Measurements from ENCODE around the gene TMEM244.
A peak's percentile ranks its signal among the peaks of the same experiment; 100 is the strongest.
"Not testable (repeated sequence)": the region's sequence is repeated elsewhere in the genome, so short reads cannot be mapped to it uniquely, and the experiment has no call there.

Gene TMEM244

GRCh38 chr6:129849456-129849855, 11.7 kb downstream of the TMEM244 start:
- Mint-ChIP-seq H3K4me1 (peaks cover 12% of the 10 kb centered on the region), H3K27ac (no peak overlapping the region), H3K36me3 (no peaks in the 10 kb centered on the region), H3K4me3 (no peak overlapping the region), H3K9me3 (no peaks in the 10 kb centered on the region)
- DNase-seq (ENCODE audit: low spot score in 2 of 2): no peak
- no peak for ATAC-seq

- Mint-ChIP-seq H3K4me3 (no peak overlapping the region), H3K9me3 (no peaks in the 10 kb centered on the region), H3K27ac (no peak overlapping the region)
Measured at GRCh38 chr6:129846761-129847160, 14.4 kb downstream of the TMEM244 start.

GRCh38 chr6:129845696-129846095, 15.4 kb downstream of the TMEM244 start:
- DNase-seq (ENCODE audit: low spot score in 2 of 2): no peak
- Mint-ChIP-seq H3K4me3 (no peak overlapping the region), H3K36me3 (no peaks in the 10 kb centered on the region)

More at GRCh38 chr6:129846761-129847160, 14.4 kb downstream of the TMEM244 start:
- no peak for ATAC-seq
- no peaks in the 10 kb centered on the region for H3K36me3 Mint-ChIP-seq
- DNase-seq (ENCODE audit: low spot score in 2 of 2): no peak
- H3K4me1 Mint-ChIP-seq: no peaks in the 10 kb centered on the region

GRCh38 chr6:129844118-129844891, 16.8 kb downstream of the TMEM244 start:
- no peaks in the 10 kb centered on the region for H3K36me3 Mint-ChIP-seq
- no peaks in the 10 kb centered on the region for H3K4me1 Mint-ChIP-seq
- no peak overlapping the region for H3K4me3 Mint-ChIP-seq
- H3K9me3 Mint-ChIP-seq: no peaks in the 10 kb centered on the region
- ATAC-seq (no peak), DNase-seq (ENCODE audit: low spot score in 2 of 2) (no peak)
- H3K27ac Mint-ChIP-seq: no peak overlapping the region

More at GRCh38 chr6:129845696-129846095, 15.4 kb downstream of the TMEM244 start:
- Mint-ChIP-seq H3K27ac (no peak overlapping the region), H3K4me1 (no peaks in the 10 kb centered on the region), H3K9me3 (no peaks in the 10 kb centered on the region)
- ATAC-seq: no peak

- H3K36me3 Mint-ChIP-seq: no peaks in the 10 kb centered on the region
- DNase-seq (ENCODE audit: low spot score in 2 of 2): no peak
- H3K9me3 Mint-ChIP-seq: no peaks in the 10 kb centered on the region
- no peak overlapping the region for H3K4me3 Mint-ChIP-seq
- no peaks in the 10 kb centered on the region for H3K4me1 Mint-ChIP-seq
- H3K27ac Mint-ChIP-seq: no peak overlapping the region
- ATAC-seq: no peak
Measured at GRCh38 chr6:129843573-129843972, 17.5 kb downstream of the TMEM244 start.

- no peaks in the 10 kb centered on the region for H3K36me3 Mint-ChIP-seq
- DNase-seq (ENCODE audit: low spot score in 2 of 2) (no peak), ATAC-seq (no peak)
- H3K4me3 Mint-ChIP-seq: no peak overlapping the region
- H3K27ac Mint-ChIP-seq: no peak overlapping the region
- H3K4me1 Mint-ChIP-seq: no peaks in the 10 kb centered on the region
- H3K9me3 Mint-ChIP-seq: no peaks in the 10 kb centered on the region
Measured at GRCh38 chr6:129842881-129843409, 18.2 kb downstream of the TMEM244 start.

- Mint-ChIP-seq H3K9me3 (no peaks in the 10 kb centered on the region), H3K27ac (no peak overlapping the region), H3K4me1 (no peaks in the 10 kb centered on the region), H3K4me3 (no peak overlapping the region), H3K36me3 (no peaks in the 10 kb centered on the region)
- DNase-seq (ENCODE audit: low spot score in 2 of 2) (no peak), ATAC-seq (no peak)
Measured at GRCh38 chr6:129842137-129842536, 19.0 kb downstream of the TMEM244 start.

- H3K9me3 Mint-ChIP-seq; H3K27ac Mint-ChIP-seq; DNase-seq (ENCODE audit: low spot score in 2 of 2); ATAC-seq; H3K4me1 Mint-ChIP-seq; H3K4me3 Mint-ChIP-seq; H3K36me3 Mint-ChIP-seq: not testable (repeated sequence)
Measured at GRCh38 chr6:129839562-129839961, 21.6 kb downstream of the TMEM244 start.

GRCh38 chr6:129835691-129836090, 25.4 kb downstream of the TMEM244 start:
- Mint-ChIP-seq H3K9me3 (peaks cover 2% of the 10 kb centered on the region), H3K27ac (no peak overlapping the region), H3K4me3 (no peak overlapping the region), H3K36me3 (no peaks in the 10 kb centered on the region), H3K4me1 (no peaks in the 10 kb centered on the region)
- ATAC-seq (no peak), DNase-seq (ENCODE audit: low spot score in 2 of 2) (no peak)

GRCh38 chr6:129832299-129832698, 28.8 kb downstream of the TMEM244 start:
- Mint-ChIP-seq H3K36me3 (no peaks in the 10 kb centered on the region), H3K9me3 (peaks cover 2% of the 10 kb centered on the region), H3K4me1 (no peaks in the 10 kb centered on the region), H3K4me3 (no peak overlapping the region), H3K27ac (no peak overlapping the region)
- ATAC-seq: no peak
- no peak for DNase-seq (ENCODE audit: low spot score in 2 of 2)

- Mint-ChIP-seq H3K4me3 (no peak overlapping the region), H3K4me1 (no peaks in the 10 kb centered on the region), H3K9me3 (no peaks in the 10 kb centered on the region), H3K36me3 (no peaks in the 10 kb centered on the region), H3K27ac (no peak overlapping the region)
- DNase-seq (ENCODE audit: low spot score in 2 of 2): no peak
- ATAC-seq: no peak
Measured at GRCh38 chr6:129828229-129828628, 32.9 kb downstream of the TMEM244 start.

- H3K4me3 Mint-ChIP-seq: no peak overlapping the region
- no peaks in the 10 kb centered on the region for H3K36me3 Mint-ChIP-seq
- peak; percentile 82 for ATAC-seq
- DNase-seq (ENCODE audit: low spot score in 2 of 2): no peak
- peaks cover 12% of the 10 kb centered on the region for H3K4me1 Mint-ChIP-seq
- no peak overlapping the region for H3K27ac Mint-ChIP-seq
- H3K9me3 Mint-ChIP-seq: no peaks in the 10 kb centered on the region
Measured at GRCh38 chr6:129818251-129818650, 42.9 kb downstream of the TMEM244 start.

- ATAC-seq (no peak), DNase-seq (ENCODE audit: low spot score in 2 of 2) (no peak)
- peaks cover 12% of the 10 kb centered on the region for H3K4me1 Mint-ChIP-seq
- no peak overlapping the region for H3K4me3 Mint-ChIP-seq
- H3K9me3 Mint-ChIP-seq: no peaks in the 10 kb centered on the region
- H3K36me3 Mint-ChIP-seq: no peaks in the 10 kb centered on the region
- H3K27ac Mint-ChIP-seq: no peak overlapping the region
Measured at GRCh38 chr6:129817821-129818220, 43.3 kb downstream of the TMEM244 start.

GRCh38 chr6:129817332-129817731, 43.8 kb downstream of the TMEM244 start:
- no peak for ATAC-seq

GRCh38 chr6:129812145-129812777, 48.9 kb downstream of the TMEM244 start:
- H3K4me1 Mint-ChIP-seq: peaks cover under 1% of the 10 kb centered on the region
- no peak overlapping the region for H3K27ac Mint-ChIP-seq
- no peak overlapping the region for H3K4me3 Mint-ChIP-seq
- no peaks in the 10 kb centered on the region for H3K36me3 Mint-ChIP-seq
- no peak for ATAC-seq
- H3K9me3 Mint-ChIP-seq: peaks cover 4% of the 10 kb centered on the region
- DNase-seq (ENCODE audit: low spot score in 2 of 2): no peak

More at GRCh38 chr6:129817332-129817731, 43.8 kb downstream of the TMEM244 start:
- Mint-ChIP-seq H3K27ac (no peak overlapping the region), H3K9me3 (no peaks in the 10 kb centered on the region), H3K4me1 (peaks cover 12% of the 10 kb centered on the region), H3K4me3 (no peak overlapping the region), H3K36me3 (no peaks in the 10 kb centered on the region)
- DNase-seq (ENCODE audit: low spot score in 2 of 2): no peak

GRCh38 chr6:129807141-129807540, 54.0 kb downstream of the TMEM244 start:
- H3K27ac Mint-ChIP-seq; H3K4me3 Mint-ChIP-seq; DNase-seq (ENCODE audit: low spot score in 2 of 2); ATAC-seq; H3K36me3 Mint-ChIP-seq; H3K4me1 Mint-ChIP-seq; H3K9me3 Mint-ChIP-seq: not testable (repeated sequence)
